Measurements from ENCODE around the gene SH3TC2.

Gene SH3TC2

GRCh38 chr5:148970876-148971275 lies 92.0 kb downstream of the SH3TC2 start:
- peak; percentile 64 for DNase-seq (ENCODE audit: low spot score)

DNA sequence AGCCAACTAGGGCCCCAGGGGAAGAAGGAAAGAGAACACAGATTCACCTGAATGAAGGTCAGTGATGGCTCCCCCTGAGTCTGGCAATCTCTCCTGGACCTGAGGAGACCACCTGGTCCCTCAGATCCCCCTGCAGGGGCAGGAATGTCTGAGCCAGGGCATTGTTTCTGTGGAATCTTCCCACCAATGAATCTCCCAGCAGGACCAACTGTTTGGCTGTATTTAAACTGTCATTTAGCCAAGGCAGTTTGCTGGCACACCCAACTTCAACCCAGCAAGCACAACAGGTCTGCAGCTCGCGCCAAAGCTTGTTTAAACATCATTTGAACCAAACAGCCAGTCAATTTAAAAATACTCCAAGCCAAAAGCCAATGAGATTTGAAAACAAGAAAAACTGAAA lies 92.6 kb downstream of the SH3TC2 start:
- DNase-seq (ENCODE audit: low spot score) = peak; percentile 98

- DNase-seq (ENCODE audit: low spot score) = no peak
These were observed 93.6 kb downstream of the SH3TC2 start for GRCh38 chr5:148969291-148969690.

GRCh38 chr5:148968311-148968710 lies 94.6 kb downstream of the SH3TC2 start:
- no peak for DNase-seq (ENCODE audit: low spot score)

DNA sequence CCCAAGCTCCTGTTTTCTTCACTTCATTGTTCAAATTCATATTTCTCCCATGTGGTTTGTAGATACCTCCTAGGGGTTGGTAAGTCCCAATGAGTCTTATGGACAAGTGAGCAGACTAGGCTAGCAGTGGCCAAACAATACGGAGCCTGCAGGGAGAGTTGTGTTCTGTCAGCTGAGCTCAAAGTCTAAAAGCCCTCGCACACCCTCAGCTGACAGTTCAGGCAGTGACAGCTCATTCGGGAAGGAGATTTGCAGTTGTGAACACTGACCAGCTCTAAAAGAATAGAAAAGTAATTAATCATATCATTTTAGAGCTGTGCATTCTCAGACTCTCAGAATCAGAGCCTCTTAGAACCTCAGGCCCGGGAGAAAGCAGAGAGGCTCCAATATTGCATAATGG lies 95.1 kb downstream of the SH3TC2 start:
- no peak for DNase-seq (ENCODE audit: low spot score)

GRCh38 chr5:148966938-148967337 lies 95.9 kb downstream of the SH3TC2 start:
- DNase-seq (ENCODE audit: low spot score) = no peak

DNA sequence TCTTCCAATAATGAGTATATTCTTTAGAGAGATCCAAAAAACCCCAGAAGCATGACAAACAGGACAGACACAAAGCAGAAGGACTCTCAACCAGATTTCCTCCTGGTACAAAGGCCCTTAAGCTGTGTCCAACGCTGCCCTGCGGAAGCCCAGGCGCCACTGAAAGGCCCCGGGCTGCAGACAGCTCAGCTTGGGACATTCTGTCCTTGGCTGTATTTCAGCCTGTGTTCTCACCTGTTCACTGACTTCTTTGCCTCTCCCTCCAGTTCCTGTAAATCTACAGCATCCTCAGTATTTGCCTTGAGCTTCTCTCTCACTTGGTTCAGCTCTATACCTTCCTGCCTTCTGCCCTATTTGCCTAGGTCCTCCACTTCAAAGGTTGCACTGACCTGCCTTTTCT lies 96.5 kb downstream of the SH3TC2 start:
- peak; percentile 75 for DNase-seq (ENCODE audit: low spot score)

- no peak for DNase-seq (ENCODE audit: low spot score)
These were observed 97.2 kb downstream of the SH3TC2 start for GRCh38 chr5:148965511-148966265.

GRCh38 chr5:148963664-148964063 lies 99.2 kb downstream of the SH3TC2 start:
- DNase-seq (ENCODE audit: low spot score) = no peak

DNA sequence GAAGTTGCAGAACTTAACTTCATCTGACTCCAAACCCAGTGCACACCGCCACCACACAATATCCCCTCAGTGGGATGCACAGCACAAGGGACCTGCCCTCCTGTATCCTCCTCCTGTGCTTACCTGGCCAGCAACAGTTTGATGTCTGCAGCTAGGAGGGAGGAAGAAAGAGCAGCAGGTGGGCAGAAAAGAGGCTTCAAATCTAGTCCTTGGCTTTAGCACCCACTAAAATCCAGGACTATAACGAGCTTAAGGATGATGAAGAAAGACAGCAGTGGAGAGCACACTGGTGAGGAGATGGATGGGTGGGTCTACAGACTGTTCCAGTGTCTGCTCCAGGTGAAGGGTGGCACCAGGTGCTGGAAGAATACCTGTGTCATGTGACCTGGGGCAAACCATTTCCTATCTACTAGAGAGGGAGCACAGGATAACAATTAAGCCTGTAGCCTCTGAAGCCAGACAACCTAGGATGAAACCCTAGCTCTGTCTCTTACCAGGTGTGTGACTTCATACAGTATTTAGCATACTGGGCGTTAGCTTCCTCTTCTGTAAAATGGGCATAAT lies 100.0 kb downstream of the SH3TC2 start:
- DNase-seq (ENCODE audit: low spot score) = no peak

DNA sequence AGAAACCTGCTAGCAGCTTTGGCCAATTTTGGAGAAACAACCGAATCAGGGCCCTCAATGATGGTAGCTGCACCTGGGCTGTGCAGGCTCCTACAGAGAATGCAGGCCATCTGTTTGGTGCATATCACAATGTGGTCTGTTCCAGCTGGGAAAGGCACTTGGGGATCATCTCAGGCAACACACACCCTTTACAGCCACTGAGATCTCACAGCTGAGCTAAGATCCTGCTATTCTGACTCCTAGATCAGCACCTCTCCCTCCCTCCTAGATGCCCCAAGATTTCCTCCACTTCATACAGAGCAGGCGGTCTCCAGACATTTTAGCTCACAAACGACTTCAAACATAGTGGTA lies 100.7 kb downstream of the SH3TC2 start:
- no peak for DNase-seq (ENCODE audit: low spot score)

- peak; percentile 25 for DNase-seq (ENCODE audit: low spot score)
These were observed 101.3 kb downstream of the SH3TC2 start for GRCh38 chr5:148961261-148962199.

DNA sequence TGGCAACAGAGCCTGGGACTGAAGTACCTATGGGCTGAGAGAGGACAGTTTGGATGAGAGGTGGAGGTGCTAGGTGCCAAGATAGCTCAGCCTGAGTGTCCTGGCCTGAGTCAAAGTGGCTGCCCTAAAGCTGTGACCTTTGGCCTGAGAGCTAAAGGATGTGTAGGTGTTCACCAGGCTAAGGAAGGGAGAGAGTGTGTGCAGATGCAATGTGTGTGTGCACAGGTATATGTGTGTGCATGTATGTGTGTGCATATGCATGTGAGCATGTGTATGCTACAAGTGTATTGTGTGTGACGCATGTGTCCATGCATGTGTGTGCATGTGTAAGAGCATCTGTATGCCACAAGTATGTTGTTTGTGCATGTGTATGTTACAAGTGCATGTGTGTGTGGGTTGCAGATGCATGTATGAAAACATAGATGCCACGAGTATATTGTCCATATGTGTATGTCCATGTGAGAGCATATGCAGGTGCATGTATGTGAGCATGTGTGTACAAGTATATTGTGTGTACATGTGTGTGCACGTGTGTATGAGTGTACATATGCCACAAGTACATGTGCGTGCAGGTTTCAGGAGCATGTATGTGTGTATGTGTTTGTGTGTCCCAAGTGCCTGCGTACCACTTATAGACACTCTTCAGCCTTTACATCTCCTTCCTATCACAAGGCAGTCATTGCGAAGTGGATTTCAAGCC lies 102.6 kb downstream of the SH3TC2 start:
- no peak for DNase-seq (ENCODE audit: low spot score)

GRCh38 chr5:148957591-148958202 lies 105.2 kb downstream of the SH3TC2 start:
- DNase-seq (ENCODE audit: low spot score) = peak; percentile 29

DNA sequence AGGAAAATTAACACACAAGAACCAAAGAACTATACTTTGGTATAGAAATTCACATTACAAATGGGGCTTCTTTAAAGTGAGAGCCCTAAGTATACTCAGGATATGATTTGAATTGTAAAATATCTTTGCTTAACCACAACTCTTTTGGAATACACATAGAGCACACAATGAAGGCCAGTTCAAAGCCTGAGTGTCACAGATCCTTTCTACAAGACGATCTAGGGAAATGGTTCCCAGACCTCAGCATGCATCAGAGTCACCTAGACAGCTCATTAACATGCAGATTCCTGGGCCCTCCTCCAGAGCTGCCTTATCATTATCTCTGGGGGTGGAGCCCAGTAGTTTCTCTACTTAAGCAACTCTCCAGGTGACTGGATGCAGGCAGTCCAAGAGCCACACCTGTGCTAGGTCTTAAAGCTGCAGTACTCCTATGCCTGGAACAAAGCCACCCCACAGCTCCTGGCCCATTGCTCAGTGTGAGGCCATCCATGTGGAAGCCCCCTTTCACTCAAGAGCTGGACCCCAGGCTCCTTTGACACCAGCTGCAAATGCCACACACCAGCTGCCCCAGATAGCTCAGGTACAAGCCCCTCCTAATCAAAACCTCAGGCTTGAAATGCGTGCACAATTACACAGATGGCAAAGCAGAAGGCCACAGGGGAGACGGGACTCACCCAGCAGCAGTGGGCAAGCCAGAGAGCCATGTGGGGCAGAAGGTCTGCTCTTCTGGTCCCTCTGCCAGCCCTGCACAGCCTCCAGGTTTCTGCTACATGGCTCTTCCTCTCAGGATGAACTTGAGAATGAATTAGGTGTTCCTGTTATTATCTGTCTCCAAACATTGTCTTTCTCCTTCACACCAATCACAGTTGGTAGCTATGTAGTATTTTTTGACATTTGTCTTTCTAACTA lies 106.1 kb downstream of the SH3TC2 start:
- peak; percentile 89 for DNase-seq (ENCODE audit: low spot score)

Measured in cerebellar cortex (tissue), 1 donor.